ENCODE results near the gene ARID1B. TPM values are rescaled to one million over a fixed set of nuclear protein-coding genes. Genes with fewer than 3 reads are reported as not detected.
"Not testable (repeated sequence)": the region's sequence is repeated elsewhere in the genome, so short reads cannot be mapped to it uniquely, and the experiment has no call there.

ARID1B gene
- total RNA-seq, 2 donors from 2014 or later = 62.9 to 71.6 TPM

- H3K27me3 Mint-ChIP-seq (ENCODE audit: low read depth); H3K27ac Mint-ChIP-seq; ATAC-seq (replicated peaks in 1 of 2); DNase-seq; H3K9me3 Mint-ChIP-seq; H3K4me3 Mint-ChIP-seq; H3K36me3 Mint-ChIP-seq (ENCODE audit: insufficient read depth in 2 of 2): not testable (repeated sequence)
- H3K4me1 Mint-ChIP-seq (ENCODE audit: low read depth) = peaks cover 27% of the 10 kb centered on the region
Observed at GRCh38 chr6:157147054-157148026, 370.2 kb downstream of the ARID1B start.

GRCh38 chr6:157148391-157149323 is 371.5 kb downstream of the ARID1B start:
- H3K36me3 Mint-ChIP-seq (ENCODE audit: insufficient read depth in 2 of 2) = peaks cover 4 to 12% of the 10 kb centered on the region in 2 donors
- H3K27ac Mint-ChIP-seq = no peak overlapping the region
- H3K4me1 Mint-ChIP-seq (ENCODE audit: low read depth) = peaks cover 25% of the 10 kb centered on the region
- H3K27me3 Mint-ChIP-seq (ENCODE audit: low read depth) = no peaks in the 10 kb centered on the region
- H3K4me3 Mint-ChIP-seq = no peak overlapping the region
- DNase-seq = no peak
- H3K9me3 Mint-ChIP-seq = no peaks in the 10 kb centered on the region
- ATAC-seq (replicated peaks in 1 of 2) = no peak

GRCh38 chr6:157150076-157150475 is 372.9 kb downstream of the ARID1B start:
- DNase-seq = no peak
- no peak for ATAC-seq (replicated peaks in 1 of 2)
- no peak overlapping the region for H3K4me3 Mint-ChIP-seq

GRCh38 chr6:157151029-157151428 is 373.9 kb downstream of the ARID1B start:
- Mint-ChIP-seq H3K27ac (peak overlapping the region; percentile 61), H3K27me3 (ENCODE audit: low read depth) (no peaks in the 10 kb centered on the region)
- no peak for DNase-seq

More at GRCh38 chr6:157150076-157150475, 372.9 kb downstream of the ARID1B start:
- H3K36me3 Mint-ChIP-seq (ENCODE audit: insufficient read depth in 2 of 2) = peaks cover 4 to 12% of the 10 kb centered on the region in 2 donors
- H3K27ac Mint-ChIP-seq = no peak overlapping the region
- H3K27me3 Mint-ChIP-seq (ENCODE audit: low read depth) = no peaks in the 10 kb centered on the region
- H3K9me3 Mint-ChIP-seq = no peaks in the 10 kb centered on the region
- peaks cover 28% of the 10 kb centered on the region for H3K4me1 Mint-ChIP-seq (ENCODE audit: low read depth)

GRCh38 chr6:157151989-157152388 is 374.8 kb downstream of the ARID1B start:
- ATAC-seq (replicated peaks in 1 of 2) (peak; percentile 69 to 70), DNase-seq (no peak)
- Mint-ChIP-seq H3K4me1 (ENCODE audit: low read depth) (peaks cover 28% of the 10 kb centered on the region), H3K4me3 (no peak overlapping the region), H3K27me3 (ENCODE audit: low read depth) (no peaks in the 10 kb centered on the region), H3K36me3 (ENCODE audit: insufficient read depth in 2 of 2) (peaks cover 4 to 12% of the 10 kb centered on the region in 2 donors), H3K9me3 (no peaks in the 10 kb centered on the region), H3K27ac (no peak overlapping the region)

More at GRCh38 chr6:157151029-157151428, 373.9 kb downstream of the ARID1B start:
- Mint-ChIP-seq H3K9me3 (no peaks in the 10 kb centered on the region), H3K4me3 (no peak overlapping the region), H3K36me3 (ENCODE audit: insufficient read depth in 2 of 2) (peaks cover 4 to 12% of the 10 kb centered on the region in 2 donors), H3K4me1 (ENCODE audit: low read depth) (peaks cover 28% of the 10 kb centered on the region)
- ATAC-seq (replicated peaks in 1 of 2) = no peak

GRCh38 chr6:157152556-157152955 is 375.4 kb downstream of the ARID1B start:
- ATAC-seq (replicated peaks in 1 of 2) (no peak), DNase-seq (no peak)
- Mint-ChIP-seq H3K4me3 (no peak overlapping the region), H3K4me1 (ENCODE audit: low read depth) (peaks cover 28% of the 10 kb centered on the region), H3K36me3 (ENCODE audit: insufficient read depth in 2 of 2) (peaks cover 4 to 12% of the 10 kb centered on the region in 2 donors), H3K9me3 (no peaks in the 10 kb centered on the region), H3K27ac (no peak overlapping the region), H3K27me3 (ENCODE audit: low read depth) (no peaks in the 10 kb centered on the region)

- H3K4me1 Mint-ChIP-seq (ENCODE audit: low read depth) = peaks cover 27% of the 10 kb centered on the region
- H3K27me3 Mint-ChIP-seq (ENCODE audit: low read depth) = no peaks in the 10 kb centered on the region
- H3K4me3 Mint-ChIP-seq = no peak overlapping the region
- ATAC-seq (replicated peaks in 1 of 2) (no peak), DNase-seq (no peak)
- H3K9me3 Mint-ChIP-seq = no peaks in the 10 kb centered on the region
- H3K36me3 Mint-ChIP-seq (ENCODE audit: insufficient read depth in 2 of 2) = peaks cover 6% of the 10 kb centered on the region in 2 donors
- no peak overlapping the region for H3K27ac Mint-ChIP-seq
Observed at GRCh38 chr6:157155804-157156203, 378.6 kb downstream of the ARID1B start.

- DNase-seq = no peak
- Mint-ChIP-seq H3K27ac (no peak overlapping the region), H3K36me3 (ENCODE audit: insufficient read depth in 2 of 2) (peaks cover 2 to 3% of the 10 kb centered on the region in 2 donors), H3K4me3 (no peak overlapping the region), H3K27me3 (ENCODE audit: low read depth) (no peaks in the 10 kb centered on the region), H3K9me3 (no peaks in the 10 kb centered on the region), H3K4me1 (ENCODE audit: low read depth) (peaks cover 13% of the 10 kb centered on the region)
- no peak for ATAC-seq (replicated peaks in 1 of 2)
Observed at GRCh38 chr6:157157258-157157657, 380.1 kb downstream of the ARID1B start.

GRCh38 chr6:157158456-157158855 is 381.3 kb downstream of the ARID1B start:
- Mint-ChIP-seq H3K27me3 (ENCODE audit: low read depth) (no peaks in the 10 kb centered on the region), H3K9me3 (no peaks in the 10 kb centered on the region), H3K36me3 (ENCODE audit: insufficient read depth in 2 of 2) (peaks cover 0 to 2% of the 10 kb centered on the region in 2 donors), H3K4me3 (no peak overlapping the region), H3K27ac (no peak overlapping the region), H3K4me1 (ENCODE audit: low read depth) (peaks cover 4% of the 10 kb centered on the region)
- no peak for ATAC-seq (replicated peaks in 1 of 2)
- no peak for DNase-seq

- Mint-ChIP-seq H3K27ac (no peak overlapping the region), H3K4me1 (ENCODE audit: low read depth) (peaks cover 2% of the 10 kb centered on the region), H3K27me3 (ENCODE audit: low read depth) (no peaks in the 10 kb centered on the region), H3K36me3 (ENCODE audit: insufficient read depth in 2 of 2) (peaks cover 0 to 2% of the 10 kb centered on the region in 2 donors), H3K4me3 (no peak overlapping the region), H3K9me3 (no peaks in the 10 kb centered on the region)
- DNase-seq (no peak), ATAC-seq (replicated peaks in 1 of 2) (no peak)
Observed at GRCh38 chr6:157158897-157159296, 381.7 kb downstream of the ARID1B start.

GRCh38 chr6:157159348-157159747 is 382.2 kb downstream of the ARID1B start:
- Mint-ChIP-seq H3K27ac (no peak overlapping the region), H3K27me3 (ENCODE audit: low read depth) (no peaks in the 10 kb centered on the region), H3K4me3 (no peak overlapping the region), H3K36me3 (ENCODE audit: insufficient read depth in 2 of 2) (peaks cover 0 to 2% of the 10 kb centered on the region in 2 donors), H3K4me1 (ENCODE audit: low read depth) (no peaks in the 10 kb centered on the region), H3K9me3 (no peaks in the 10 kb centered on the region)
- ATAC-seq (replicated peaks in 1 of 2) (no peak), DNase-seq (no peak)

GRCh38 chr6:157161912-157162311 is 384.7 kb downstream of the ARID1B start:
- Mint-ChIP-seq H3K27me3 (ENCODE audit: low read depth) (no peaks in the 10 kb centered on the region), H3K27ac (no peak overlapping the region), H3K4me3 (no peak overlapping the region), H3K9me3 (no peaks in the 10 kb centered on the region), H3K36me3 (ENCODE audit: insufficient read depth in 2 of 2) (peaks cover under 1 to 2% of the 10 kb centered on the region in 2 donors), H3K4me1 (ENCODE audit: low read depth) (no peaks in the 10 kb centered on the region)
- no peak for DNase-seq
- ATAC-seq (replicated peaks in 1 of 2) = no peak
